Renal pelvis (tissue), 4 donors: Measurements from ENCODE around the gene EYA4. TPM values are rescaled to one million over a fixed set of nuclear protein-coding genes. Genes with fewer than 3 reads are reported as not detected.

ENCODE experiments used
- DNase-seq: peaks from one replicate; pipeline ENCODE4 v3.0.0-alpha.2; 2013
- polyA plus RNA-seq, 3 donors: library from polyadenylated mRNA; unstranded; fragments of 120-200 nt; gene quantifications; one replicate each; pipeline ENCODE4 v1.2.1, GENCODE V29; 2013; ENCODE audit not compliant: insufficient read length in 3 of 3

Gene EYA4
- polyA plus RNA-seq, 3 donors: 10.2 to 16.7 (median 16.3) TPM

DNA sequence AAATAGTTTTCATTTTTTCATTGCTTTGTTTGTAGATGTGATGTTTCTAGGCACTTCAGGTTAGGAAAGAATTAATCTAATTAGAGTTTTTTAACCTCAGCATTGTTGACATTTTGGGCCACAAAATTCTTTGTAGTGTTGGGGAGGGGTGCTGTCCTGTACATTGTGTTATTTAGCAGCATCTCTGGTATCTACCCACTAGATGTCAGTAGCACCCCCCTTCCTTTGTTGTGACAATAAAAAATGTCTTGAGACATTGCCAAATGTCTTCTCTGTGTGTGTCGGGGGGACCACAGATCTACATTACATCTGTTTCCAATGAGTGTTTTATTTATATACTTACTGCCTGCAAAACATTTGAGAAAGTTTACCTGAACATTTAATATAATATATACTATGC lies 45.6 kb downstream of the EYA4 start:
- no peak for DNase-seq

DNA sequence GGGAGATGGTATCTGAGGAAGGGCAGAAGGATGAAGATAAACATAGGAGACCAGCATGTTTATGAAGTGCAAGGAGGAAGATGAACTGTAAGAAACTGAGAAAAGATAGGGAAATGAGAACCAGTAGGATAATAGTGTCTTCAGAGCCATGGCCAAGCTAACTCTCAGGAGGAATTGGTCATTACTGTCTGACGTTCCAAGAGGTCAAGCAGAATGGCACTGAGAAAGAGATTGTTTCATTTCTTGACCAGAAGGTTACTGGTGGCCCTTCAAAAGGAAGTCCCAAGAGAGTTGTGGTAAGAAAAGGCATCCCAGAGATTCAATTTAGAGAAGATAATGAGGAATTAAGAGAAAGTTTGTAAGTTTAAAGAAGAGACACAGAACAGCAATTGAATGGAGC lies 47.5 kb downstream of the EYA4 start:
- no peak for DNase-seq

DNA sequence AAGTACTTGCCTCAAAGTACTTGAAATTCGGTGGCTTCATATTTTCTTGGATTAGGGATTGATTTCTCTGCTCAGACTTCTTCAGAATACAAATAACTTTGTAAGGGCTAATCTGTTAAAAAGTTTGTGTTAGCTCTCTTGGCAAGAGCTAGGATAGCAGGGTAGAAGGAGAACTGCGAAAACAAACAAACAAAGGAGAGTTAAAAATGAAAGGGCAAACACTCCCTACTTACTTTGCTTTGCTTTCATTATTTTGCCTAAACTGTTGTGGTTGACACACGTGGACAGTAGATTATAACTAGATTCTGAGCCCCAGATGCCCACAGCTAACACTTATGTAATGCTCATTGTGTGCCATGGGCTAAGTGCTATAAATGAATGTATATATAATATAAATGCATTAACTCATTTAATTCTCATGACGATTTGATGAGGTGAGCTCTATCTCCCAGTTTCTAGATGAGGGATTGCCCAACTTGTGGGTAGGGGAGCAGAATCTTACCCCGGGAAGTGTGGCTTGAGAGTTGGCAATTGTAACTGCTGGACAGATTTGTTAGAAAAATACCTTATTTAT lies 48.7 kb downstream of the EYA4 start:
- no peak for DNase-seq

DNA sequence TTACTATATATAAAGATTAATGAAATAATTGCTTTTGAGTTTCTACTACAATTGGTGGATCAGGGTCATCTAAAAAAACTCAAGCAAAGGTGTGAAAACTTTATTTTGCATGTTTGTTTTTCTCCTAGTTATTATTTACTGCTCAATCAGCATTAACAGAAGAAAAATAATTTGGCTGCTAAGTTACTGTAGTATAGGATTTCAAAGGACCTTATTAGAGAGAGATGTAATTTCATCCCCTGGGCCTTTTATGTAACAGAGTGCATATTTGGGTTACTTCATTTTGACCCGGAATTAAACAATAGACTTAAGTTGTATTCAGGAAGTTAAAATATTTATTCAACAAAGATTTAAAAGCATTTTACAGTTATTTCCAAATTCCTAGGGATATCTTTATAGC lies 49.8 kb downstream of the EYA4 start:
- no peak for DNase-seq

DNA sequence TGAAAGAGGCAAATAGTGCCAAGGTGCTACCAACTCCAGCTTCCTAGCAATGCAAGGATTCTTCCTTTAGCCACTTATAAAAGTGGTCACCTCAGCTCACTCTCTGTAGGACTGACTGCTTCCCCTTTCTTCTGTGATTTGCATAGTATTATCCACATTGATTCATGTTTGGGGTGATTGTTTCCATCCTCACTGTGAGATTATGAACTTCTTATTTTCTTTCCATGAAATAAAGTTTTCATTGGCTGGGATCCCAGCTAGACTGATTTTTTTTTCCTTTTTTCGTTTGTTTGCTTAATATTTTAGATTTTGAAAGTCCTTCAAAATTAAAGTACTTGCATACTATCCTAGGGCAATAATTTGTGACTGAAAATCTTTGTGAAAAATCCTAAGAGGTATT lies 50.5 kb downstream of the EYA4 start:
- no peak for DNase-seq

DNA sequence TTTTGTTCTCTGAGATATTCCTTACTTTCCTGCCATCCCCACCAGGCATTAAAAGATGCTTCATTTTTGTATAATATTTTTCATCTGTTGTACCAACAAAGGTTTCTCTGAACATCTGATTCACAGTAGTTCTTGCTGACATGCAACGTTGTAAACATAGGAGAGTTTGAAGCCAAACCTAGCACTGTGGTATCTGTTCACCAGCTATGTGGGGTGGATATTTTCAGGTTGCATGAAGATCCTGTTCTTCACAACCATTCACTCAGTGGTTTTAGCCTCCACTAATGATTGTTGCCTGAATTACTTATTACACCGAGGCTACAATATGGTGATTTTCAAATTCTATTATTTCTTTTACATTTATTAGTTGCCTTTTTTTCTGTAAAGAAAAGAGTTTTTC lies 56.5 kb downstream of the EYA4 start:
- no peak for DNase-seq

DNA sequence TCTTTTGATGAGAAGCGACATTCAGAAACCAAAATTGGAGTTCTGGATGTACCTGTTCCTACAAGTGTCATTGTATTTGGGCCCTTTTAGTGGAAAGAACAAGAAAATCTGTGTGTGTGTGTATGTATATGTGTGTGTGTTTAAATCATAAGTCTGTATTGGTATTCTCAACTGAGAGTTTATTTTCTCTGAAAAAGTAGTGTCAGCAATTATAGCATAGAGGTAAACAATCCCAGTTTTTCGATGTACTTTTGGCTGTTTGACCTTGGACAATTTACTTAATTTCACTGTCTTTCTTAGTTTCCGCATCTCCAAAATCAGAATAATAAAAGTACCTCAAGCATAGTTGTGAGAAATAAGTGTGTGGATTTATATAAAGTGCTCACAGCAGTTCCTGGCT lies 57.2 kb downstream of the EYA4 start:
- DNase-seq: no peak

DNA sequence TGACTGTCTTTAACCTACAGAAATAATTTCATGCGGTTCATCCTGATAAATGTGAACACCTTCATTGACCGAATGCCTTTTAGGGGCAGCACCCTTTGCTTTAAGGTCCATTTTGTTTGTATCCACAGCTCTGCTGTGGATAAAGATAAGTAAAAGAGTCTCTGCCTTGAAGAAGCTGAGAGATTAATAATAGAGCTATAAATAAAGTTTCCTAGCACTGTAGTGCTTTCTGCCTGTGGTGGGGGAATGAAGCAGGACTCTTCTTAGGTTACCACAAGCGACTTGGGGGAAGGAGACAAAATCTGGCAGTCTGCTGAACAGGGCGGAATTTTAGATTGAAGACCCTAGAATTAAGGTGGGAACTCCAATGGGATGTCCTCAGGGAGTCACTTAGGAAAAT lies 57.6 kb downstream of the EYA4 start:
- DNase-seq: no peak

DNA sequence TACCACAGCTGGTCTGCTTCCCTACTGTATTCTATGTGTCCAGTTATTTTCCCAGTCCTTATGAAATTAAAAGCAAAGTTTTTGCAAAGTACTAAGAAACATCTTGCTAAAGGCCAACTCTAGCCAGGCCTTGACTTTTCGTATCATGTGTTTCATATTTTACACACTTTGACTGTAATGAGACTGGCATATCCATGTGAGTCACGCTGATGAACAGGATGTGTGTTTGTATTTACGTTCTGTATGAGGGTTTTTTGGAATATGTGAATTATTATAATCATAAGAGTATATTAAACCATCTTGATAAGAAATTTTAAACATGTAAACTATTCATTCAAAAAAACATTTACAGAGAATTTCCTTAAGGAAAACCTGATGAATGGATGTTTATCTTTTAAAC lies 59.7 kb downstream of the EYA4 start:
- no peak for DNase-seq

DNA sequence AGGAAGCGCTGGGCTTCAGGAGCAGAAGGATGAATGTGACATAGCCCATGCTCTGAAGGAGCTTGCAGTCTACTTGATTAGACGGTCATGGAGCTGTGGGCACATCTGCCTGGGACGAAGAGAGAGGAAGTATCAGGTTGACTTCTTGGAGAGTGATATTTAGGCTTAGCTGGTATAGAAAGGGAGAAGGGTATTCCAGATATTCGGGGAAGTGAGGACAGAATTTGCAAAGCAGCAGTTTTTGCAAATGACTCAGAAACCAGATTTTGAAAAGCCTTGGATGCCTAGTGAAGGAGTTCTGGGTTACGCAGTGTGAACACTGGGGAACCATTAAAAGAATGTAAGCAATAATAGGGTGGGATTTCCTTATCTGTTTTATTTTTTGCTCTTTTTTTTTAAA lies 60.7 kb downstream of the EYA4 start:
- no peak for DNase-seq

DNA sequence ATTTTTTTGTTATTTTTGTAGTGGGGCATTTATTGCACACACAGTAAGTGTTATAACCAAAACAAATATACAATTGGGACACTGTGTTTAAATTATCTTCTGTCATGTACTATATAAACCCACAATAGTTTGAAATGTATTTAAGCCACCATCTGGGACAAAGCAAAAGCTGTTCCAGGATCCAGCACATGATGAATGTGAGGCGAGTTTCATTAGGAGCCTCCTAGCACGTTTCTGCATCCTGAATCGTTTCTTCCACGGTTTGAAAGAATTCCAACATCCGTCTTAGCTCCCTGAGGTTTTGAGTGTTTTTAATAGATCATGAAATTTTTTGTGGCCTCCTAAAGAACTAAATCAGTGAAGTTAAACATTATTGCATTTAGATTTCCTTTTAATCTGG lies 65.8 kb downstream of the EYA4 start:
- DNase-seq: no peak

DNA sequence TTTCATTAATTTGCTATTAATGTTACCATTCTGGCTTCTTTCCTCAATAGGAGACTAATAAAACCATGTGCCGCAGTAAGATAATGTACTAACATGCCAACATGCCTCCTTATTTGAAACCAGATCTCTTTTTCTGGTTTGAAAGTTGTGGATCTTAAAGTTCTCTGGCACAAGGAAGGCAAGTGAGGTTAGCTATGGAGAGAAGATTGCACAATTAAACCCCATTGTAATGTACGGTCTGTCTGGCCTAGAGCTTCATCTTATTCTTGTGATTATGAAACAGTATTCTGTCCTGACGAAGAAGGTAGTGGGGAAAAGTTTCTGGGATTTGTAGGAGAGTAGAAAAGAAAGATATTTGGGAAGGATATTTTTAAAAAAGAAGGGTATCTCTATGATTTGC lies 68.4 kb downstream of the EYA4 start:
- DNase-seq: no peak

DNA sequence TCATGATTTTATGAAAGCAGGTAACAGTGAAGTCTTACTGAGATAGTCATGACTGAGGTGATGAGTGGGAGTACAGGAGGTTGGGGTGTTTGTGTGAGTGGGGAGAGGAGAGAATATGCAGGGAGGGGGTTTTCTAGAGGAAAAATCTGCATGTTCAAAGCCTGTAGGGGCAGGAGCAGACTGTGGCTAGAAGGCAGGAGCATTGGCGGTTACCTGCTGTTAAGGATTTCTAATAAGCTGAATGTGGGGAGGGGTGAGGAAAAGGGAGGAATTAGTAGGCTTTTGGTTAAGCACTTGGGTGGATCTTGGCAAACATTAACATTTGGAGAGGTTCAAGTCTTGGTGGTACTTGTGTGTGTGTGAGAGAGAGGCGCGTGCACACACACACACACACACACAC lies 70.8 kb downstream of the EYA4 start:
- no peak for DNase-seq

DNA sequence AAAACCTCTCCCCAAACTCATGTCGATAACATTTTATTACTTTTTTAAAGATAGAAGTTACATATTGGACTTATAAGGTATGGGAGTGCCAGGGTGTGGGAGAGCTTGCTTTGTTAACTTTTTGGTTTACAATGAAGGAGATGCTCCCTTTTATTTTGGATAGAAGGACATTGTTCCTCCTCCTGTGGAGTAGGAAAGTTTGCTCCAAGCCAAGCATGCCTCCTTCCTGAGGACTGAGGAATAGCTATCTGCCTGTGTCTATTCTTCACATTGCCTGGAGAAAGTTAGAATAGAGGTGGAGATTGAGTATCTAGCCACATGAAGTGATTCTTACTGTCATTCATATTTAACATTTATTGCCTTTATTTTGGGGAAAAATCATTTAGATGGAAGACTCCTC lies 71.9 kb downstream of the EYA4 start:
- DNase-seq: no peak

DNA sequence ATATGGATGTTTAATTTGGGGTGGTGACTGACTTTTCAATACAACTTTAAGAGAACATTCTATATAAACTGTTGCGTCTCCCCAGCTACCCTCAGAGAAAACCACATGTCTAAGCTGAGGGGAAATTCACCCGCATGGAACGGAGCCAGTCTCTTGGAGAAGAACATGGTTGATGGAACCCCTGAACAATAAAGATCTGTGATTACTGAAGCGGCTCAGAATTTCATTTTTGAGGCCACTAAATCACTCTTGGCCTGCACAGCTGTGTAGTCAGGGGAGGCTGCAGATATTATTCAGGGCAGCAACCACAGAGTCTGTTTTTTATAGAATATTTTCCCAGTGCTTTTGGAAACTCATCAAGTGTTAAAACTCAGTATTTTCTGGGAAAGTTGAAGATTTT lies 73.8 kb downstream of the EYA4 start:
- no peak for DNase-seq

DNA sequence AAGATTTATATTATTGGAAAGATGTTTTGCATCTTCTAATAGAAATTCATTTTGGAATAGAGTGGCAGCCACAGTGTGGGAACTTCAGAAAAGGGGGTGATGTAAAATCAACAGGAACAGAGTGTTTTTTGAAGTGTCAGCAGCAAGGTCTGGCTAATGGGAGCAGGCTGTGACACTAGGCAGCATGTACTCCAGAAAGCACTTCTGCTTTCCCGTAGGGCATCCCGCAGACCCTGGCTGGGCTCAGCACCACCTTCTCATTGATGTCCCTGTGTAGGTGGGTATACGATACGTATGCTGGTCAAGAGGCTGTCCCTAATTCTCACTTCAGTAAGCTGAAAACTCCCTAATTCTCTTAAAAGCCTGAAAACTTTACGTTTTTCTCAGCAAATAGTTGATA lies 74.7 kb downstream of the EYA4 start:
- DNase-seq: no peak

DNA sequence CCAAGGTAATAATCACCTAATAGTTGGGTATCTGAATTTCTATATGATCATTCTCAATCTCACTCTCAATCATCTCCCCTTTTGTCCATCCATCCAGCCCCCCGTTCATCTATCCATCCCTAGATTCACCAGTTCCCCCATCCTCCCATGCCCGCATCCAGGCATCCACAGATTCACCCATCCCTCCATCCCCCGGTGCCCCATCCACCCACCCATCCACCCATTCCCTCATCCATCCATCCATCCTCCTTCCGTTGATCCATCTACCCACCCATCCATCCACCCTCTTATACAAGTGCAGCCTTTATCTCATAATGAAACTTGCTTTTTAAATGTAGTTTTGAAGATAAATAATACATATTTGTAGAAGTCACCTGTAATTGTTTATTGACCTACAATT lies 76.5 kb downstream of the EYA4 start:
- no peak for DNase-seq

DNA sequence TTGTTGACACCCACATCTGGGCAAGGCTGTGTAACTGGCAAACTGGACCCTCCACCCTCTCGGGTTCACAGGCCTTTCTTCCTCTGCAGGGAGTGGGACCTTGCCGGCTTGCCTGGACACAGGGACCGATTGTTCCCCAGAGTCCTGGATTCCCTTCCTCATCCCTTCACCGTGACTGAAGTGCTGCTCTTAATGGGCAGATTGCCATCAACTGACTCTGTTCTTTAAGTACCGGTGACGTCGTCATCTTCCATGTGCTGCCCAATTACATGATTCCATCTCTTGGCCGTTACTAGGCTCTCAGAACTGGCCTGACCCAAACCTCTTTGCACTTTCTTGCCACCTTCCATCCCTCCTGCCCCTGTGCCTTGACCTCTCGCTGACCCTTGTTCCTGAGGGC lies 85.4 kb downstream of the EYA4 start:
- no peak for DNase-seq

DNA sequence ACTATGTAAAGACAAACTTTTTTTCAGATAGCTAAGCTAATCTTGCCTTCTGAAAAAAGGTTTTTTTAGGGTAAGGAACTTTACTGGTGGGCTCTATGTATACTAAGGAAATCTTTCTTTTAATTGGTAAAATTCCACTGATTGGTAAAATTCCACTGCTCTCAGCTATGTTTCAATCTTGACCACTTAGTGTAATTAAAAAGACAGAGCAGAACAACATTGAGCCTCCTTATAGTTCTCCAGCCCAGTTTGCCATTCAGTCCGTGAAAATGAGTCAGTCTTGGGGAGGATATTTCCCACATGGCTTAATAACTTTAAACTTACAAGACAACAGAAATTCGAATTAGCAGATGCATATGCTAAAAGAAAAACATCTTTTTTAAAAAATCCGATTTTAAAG lies 92.7 kb downstream of the EYA4 start:
- DNase-seq: no peak

DNA sequence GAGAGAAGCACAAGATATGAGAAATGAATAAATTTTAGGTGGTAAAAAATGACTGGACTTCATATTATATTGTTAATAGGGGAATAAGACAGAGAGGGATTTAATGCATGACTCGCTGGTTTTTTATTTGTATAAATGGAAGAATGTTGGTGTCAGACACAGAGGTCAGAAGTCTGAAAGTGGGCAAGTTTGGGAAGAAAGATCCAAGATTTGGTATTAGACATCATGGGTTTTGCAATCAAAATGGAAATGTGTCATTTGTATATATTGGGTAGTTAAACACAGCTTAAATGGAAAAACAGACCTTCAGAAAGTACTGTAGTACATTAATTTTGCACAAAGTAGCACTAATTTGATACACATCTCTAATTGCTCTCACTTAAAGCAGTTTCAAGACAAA lies 96.2 kb downstream of the EYA4 start:
- DNase-seq: no peak

DNA sequence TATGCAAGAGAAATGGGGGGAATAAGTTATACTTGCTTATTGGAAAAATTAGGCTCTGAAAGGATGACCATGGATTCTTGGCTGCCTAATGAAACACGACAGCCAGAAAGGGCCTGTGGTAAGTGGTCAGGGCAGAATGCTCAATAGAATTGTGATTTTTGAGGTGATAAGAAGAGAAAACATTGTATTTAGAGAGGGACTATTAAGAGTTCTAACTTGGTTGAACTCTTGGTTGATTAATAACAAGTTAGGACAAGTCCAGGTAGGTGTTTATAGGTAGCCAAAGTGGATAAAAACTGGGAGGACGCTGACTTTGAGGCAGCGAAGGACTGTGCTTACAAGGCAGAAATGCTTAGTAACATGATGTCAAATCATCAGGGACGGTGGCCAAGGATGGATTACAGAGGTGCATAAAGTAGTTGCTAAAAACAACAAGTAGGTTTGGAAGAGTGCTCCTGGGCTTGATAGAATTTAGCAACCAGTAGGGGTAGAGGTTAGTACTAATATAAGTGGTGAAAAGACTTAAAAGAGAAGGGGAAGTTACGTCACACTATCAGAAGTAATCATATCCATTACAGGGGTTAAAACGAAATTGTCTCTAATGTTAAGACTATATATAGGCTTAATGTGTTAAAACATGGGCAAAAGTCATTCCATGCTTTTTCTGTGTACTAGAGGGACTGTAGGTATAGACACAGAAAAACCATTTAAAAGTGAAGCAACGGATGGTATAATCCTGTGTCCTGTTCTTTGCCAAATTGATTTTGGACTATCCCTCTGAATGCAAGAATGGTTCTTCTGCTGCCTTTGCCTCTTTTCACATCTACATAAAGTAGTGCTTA lies 98.6 kb downstream of the EYA4 start:
- DNase-seq: no peak

DNA sequence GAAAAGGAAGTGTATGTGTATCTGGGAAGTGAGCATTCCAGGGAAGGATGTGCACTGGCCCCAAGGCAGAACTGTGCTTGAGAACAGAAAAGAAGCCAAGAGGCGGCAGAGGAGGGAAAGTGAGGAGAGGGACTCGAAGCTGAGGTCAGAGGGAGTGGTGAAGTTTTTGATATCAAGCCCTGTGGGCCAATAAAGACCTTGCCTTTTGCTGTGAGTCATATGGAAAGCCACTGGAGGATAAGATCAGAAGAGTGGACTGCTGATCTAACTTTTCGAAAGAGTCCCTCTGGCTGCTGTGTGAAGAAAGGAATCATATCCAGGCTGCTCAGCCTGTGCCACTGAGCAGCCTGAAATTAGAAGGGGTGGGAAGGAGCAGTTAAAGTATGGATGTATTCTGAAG lies 99.4 kb downstream of the EYA4 start:
- DNase-seq: no peak

DNA sequence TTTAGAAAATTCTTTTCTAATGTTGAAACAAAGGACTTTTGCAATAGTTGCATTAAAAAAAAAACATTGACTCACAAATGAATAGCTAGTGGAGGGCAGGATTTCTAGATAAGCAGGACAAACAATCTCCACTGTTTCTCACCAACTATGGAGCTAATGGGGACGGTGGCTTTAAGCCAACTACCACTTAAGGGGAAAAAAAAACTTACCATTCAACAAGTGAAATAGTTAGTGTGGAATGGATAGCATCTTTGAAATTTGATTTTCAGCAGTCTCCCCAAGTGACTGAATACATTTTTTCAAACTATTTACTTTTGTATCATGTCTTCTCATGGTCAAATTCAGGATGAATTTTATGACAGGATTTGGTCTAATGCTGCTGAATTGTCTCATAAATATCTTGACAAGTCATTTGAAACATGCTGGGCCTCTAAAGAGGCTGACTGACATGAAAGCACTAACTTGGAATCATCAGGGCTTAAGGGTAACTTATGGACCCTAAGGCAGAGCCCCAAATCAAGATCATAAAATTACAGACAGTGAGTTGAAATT lies 100.5 kb downstream of the EYA4 start:
- no peak for DNase-seq

DNA sequence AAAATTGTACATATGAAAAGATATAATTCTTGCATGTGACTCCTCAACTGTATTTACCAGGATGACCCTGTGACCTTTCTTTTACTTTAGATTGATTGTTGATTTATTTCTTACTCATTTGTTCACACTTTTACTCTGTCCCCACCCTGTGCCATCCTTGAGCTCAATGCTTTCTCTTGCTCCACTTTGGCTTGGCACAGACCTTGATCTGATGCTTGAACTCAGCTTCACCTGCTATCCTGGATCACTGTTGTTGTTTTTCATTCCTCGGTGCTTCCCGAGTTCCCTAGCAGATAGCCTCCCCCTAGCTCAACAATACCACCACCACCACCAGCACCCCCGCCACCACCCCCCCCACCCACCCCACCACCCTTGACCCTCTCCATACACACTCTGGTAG lies 102.1 kb downstream of the EYA4 start:
- DNase-seq: no peak
